ENCODE measurements around the gene NEDD4L. TPM values are rescaled to one million over a fixed set of nuclear protein-coding genes. Genes with fewer than 3 reads are reported as not detected.

The NEDD4L gene
- total RNA-seq, 1 donor from 2014 or later, result 32.6 TPM

DNA sequence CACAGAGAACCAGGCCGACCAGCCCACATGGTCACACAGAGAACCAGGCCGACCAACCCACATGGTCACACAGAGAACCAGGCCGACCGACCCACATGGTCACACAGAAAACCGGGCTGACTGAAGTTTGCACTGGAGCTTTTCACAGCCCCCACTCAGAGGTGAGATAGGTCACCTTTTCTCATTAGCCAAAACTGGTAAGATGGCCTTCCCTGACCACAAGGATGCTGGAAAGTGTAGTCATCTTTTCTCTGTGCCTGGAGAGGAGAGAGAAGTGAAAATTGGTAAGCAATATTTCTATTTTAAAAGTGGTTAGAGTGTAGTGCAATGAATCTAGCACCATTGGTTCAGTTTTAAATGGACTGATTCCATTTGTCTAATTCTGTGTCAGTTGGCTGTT, 247.1 kb downstream of the NEDD4L start:
- ChIA-PET CTCF (no interaction called here), POLR2A (no interaction called here)
- H3K4me3 Mint-ChIP-seq, result no peak overlapping the region
- DNase-seq (no peak), ATAC-seq (ENCODE audit: low read depth) (no peak)
- TF ChIP-seq, protein P1, sequence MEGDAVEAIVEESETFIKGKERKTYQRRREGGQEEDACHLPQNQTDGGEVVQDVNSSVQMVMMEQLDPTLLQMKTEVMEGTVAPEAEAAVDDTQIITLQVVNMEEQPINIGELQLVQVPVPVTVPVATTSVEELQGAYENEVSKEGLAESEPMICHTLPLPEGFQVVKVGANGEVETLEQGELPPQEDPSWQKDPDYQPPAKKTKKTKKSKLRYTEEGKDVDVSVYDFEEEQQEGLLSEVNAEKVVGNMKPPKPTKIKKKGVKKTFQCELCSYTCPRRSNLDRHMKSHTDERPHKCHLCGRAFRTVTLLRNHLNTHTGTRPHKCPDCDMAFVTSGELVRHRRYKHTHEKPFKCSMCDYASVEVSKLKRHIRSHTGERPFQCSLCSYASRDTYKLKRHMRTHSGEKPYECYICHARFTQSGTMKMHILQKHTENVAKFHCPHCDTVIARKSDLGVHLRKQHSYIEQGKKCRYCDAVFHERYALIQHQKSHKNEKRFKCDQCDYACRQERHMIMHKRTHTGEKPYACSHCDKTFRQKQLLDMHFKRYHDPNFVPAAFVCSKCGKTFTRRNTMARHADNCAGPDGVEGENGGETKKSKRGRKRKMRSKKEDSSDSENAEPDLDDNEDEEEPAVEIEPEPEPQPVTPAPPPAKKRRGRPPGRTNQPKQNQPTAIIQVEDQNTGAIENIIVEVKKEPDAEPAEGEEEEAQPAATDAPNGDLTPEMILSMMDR (IDR thresholded peaks at IDR 0.05), result no peak
- peaks cover 30% of the 10 kb centered on the region for H3K4me1 Mint-ChIP-seq
- intact Hi-C loops (cut with micrococcal nuclease), result no loop called here
- no peaks in the 10 kb centered on the region for H3K9me3 Mint-ChIP-seq
- H3K27ac Mint-ChIP-seq, result no peak overlapping the region
- no peaks in the 10 kb centered on the region for H3K36me3 Mint-ChIP-seq (ENCODE audit: low read depth)
- H3K27me3 Mint-ChIP-seq, result no peaks in the 10 kb centered on the region

DNA sequence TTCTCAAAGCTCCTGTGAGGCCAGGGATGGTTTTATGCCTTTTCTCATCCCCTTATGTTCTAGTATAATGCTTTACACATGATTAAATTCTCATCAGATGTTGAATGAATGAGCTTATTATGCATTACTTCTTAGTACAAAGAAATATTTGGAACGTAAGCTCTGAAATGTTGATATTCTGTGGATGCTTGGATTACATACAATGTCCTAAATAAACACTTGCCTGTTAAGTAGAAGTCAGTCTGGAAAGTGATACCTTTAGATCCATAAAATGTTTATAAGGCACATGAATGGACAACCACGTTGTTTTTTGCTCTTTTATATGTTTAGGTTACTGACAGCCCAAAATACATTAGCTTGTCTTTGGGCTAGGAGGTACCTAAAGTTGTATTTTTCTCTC, 248.6 kb downstream of the NEDD4L start:
- Mint-ChIP-seq H3K27ac (no peak overlapping the region), H3K9me3 (no peaks in the 10 kb centered on the region)
- POLR2A ChIA-PET, result no interaction called here

DNA sequence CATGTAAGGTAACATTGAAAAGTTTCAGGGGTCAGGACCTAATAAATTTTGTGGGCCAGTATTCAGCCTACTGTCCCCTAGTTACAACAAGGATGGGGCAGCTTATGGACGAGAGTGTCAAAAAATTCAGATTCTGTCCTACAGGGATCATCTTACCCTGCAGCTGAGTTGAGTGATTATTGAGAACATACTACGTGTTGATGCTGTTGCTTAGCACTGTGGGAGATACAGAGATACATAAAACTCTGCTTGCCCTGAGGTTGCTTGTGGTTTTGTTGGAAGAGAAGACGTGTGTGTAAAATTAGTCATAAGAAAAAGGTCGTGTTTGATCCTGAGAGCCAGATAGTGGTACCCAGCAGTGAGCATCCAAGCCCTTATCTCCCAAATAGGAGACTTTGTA, 253.2 kb downstream of the NEDD4L start:
- Mint-ChIP-seq H3K27ac (no peak overlapping the region), H3K9me3 (no peaks in the 10 kb centered on the region), H3K36me3 (ENCODE audit: low read depth) (no peaks in the 10 kb centered on the region), H3K27me3 (no peaks in the 10 kb centered on the region), H3K4me3 (no peak overlapping the region), H3K4me1 (peaks cover 5% of the 10 kb centered on the region)
- POLR2A ChIA-PET, result no interaction called here
- CTCF ChIA-PET, result no interaction called here
- ATAC-seq (ENCODE audit: low read depth) (no peak), DNase-seq (no peak)
- intact Hi-C loops (cut with micrococcal nuclease), result no loop called here
- TF ChIP-seq, protein P1 (IDR thresholded peaks at IDR 0.05), result no peak

More for the DNA sequence above, 248.6 kb downstream of the NEDD4L start:
- CTCF ChIA-PET, result no interaction called here
- intact Hi-C loops (cut with micrococcal nuclease), result no loop called here
- peaks cover 23% of the 10 kb centered on the region for H3K4me1 Mint-ChIP-seq
- no peaks in the 10 kb centered on the region for H3K36me3 Mint-ChIP-seq (ENCODE audit: low read depth)
- ATAC-seq (ENCODE audit: low read depth) (no peak), DNase-seq (no peak)
- H3K4me3 Mint-ChIP-seq, result no peak overlapping the region
- H3K27me3 Mint-ChIP-seq, result no peaks in the 10 kb centered on the region
- TF ChIP-seq, protein P1 (IDR thresholded peaks at IDR 0.05), result no peak

DNA sequence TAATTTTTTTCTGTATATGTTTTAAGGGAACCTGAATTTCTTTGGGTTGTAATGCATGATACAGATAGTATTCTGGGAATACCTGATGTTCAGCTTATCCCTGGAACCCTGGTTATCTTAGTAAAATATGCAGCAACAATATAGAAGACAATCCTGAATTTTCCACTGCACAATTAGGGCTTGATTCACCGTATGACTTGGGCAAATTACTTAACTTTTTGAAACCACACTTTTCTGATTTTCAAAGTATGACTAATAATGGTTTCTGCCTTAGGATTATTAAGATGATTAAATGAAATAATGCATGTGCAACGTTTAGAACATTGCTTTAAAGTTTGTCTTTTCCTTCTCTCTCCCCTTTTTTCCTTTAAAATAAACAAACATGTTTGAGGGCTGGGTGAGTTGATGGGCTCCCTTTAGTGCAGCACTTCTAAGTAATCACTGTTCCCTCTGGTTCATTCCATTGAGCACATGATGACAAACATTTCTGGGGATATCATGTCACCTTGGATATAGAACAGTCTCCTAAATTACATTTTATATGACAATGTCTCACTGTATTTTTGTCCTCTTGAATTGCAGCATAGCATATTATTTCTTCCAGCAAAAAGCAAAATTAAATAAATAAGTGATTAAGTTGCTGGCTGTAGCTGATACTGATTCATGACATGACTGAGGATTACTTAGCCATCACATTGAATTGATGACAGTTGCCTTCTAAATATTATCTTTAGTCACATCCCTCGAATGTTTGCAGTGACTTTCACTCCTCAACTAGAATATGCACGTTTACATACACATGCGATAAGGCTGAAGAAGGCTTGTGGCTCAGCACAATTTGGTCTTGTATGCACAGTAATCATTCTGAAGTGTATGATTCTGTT, 254.5 kb downstream of the NEDD4L start:
- no peak overlapping the region for H3K4me3 Mint-ChIP-seq

DNA sequence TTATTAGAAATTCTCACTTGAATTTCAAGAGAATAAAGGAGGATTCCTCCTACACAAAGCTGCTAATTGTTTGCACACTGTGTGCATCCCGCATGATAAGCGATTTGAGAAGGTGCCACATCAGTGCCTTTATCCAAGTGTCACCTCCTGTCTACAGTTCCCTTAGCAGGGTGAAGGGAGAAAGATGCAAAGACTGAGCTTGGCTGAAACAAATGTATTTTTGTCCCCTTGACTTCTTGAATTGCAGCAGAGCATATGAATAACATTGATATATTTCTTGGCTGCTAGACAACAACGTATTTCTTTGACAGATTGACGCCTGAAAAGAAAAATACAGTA, 255.1 kb downstream of the NEDD4L start:
- Mint-ChIP-seq H3K4me3 (no peak overlapping the region), H3K27me3 (no peaks in the 10 kb centered on the region), H3K36me3 (ENCODE audit: low read depth) (no peaks in the 10 kb centered on the region), H3K4me1 (peaks cover 15% of the 10 kb centered on the region), H3K27ac (no peak overlapping the region), H3K9me3 (no peaks in the 10 kb centered on the region)
- TF ChIP-seq, protein P1 (IDR thresholded peaks at IDR 0.05), result no peak
- ChIA-PET POLR2A (no interaction called here), CTCF (no interaction called here)
- DNase-seq (no peak), ATAC-seq (ENCODE audit: low read depth) (no peak)
- intact Hi-C loops (cut with micrococcal nuclease), result no loop called here

More for the DNA sequence above, 254.5 kb downstream of the NEDD4L start:
- Mint-ChIP-seq H3K9me3 (no peaks in the 10 kb centered on the region), H3K27me3 (no peaks in the 10 kb centered on the region), H3K27ac (no peak overlapping the region), H3K4me1 (peaks cover 12% of the 10 kb centered on the region), H3K36me3 (ENCODE audit: low read depth) (no peaks in the 10 kb centered on the region)
- ATAC-seq (ENCODE audit: low read depth), result no peak
- intact Hi-C loops (cut with micrococcal nuclease), result no loop called here
- POLR2A ChIA-PET, result no interaction called here
- CTCF ChIA-PET, result no interaction called here
- no peak for DNase-seq
- TF ChIP-seq, protein P1 (IDR thresholded peaks at IDR 0.05), result no peak

Data from activated B cell treated with CpG ODN at 0.5 μM for 24 hours (primary cell).